GM19099 (cell line): ENCODE measurements around the gene FRMD3.

Experiments
- POLR2A ChIP-seq: IDR thresholded peaks from 3 replicates; pipeline ENCODE4 v1.6.1; 2011; ENCODE audit warnings: low read depth; ENCODE audit not compliant: insufficient read length; ENCODE audit errors: extremely low read depth

Gene FRMD3

GRCh38 chr9:83219154-83219923, 318.9 kb downstream of the FRMD3 start:
- TF ChIP-seq POLR2A: no peak

DNA sequence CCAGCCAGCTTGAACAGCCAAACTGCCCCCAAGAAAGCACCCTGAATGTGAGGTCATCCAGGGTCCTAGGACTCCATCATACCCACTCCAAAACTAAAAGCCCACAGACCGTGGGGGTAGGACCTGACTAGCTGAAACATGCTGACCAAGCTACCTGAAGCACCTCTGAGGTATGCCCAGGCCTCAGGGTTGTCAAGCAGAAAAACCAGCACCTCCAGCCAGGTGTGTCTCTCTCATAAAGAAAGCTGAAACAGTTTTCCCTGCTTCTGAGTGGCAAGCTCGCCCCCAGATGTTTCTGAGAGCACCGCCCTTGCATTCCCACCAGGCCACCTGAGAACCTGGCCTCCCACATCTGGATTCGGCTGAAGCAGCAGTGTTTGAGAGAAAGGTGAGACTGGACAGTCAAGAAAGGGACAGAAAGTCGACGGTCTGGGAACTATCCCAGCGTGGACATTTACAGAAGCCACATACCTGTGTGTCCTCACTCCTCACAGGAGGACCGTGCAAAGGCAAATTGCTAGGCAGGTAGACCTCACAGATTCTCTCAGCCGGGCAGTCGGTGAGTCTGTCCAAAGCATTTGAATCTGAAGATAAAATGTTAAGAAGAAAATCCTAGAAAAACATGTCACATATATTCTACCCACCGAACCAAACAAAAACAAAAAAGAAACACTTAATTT, 319.6 kb downstream of the FRMD3 start:
- no peak for TF ChIP-seq POLR2A

- no peak for TF ChIP-seq POLR2A
These were observed 328.9 kb downstream of the FRMD3 start for GRCh38 chr9:83209188-83209731.

DNA sequence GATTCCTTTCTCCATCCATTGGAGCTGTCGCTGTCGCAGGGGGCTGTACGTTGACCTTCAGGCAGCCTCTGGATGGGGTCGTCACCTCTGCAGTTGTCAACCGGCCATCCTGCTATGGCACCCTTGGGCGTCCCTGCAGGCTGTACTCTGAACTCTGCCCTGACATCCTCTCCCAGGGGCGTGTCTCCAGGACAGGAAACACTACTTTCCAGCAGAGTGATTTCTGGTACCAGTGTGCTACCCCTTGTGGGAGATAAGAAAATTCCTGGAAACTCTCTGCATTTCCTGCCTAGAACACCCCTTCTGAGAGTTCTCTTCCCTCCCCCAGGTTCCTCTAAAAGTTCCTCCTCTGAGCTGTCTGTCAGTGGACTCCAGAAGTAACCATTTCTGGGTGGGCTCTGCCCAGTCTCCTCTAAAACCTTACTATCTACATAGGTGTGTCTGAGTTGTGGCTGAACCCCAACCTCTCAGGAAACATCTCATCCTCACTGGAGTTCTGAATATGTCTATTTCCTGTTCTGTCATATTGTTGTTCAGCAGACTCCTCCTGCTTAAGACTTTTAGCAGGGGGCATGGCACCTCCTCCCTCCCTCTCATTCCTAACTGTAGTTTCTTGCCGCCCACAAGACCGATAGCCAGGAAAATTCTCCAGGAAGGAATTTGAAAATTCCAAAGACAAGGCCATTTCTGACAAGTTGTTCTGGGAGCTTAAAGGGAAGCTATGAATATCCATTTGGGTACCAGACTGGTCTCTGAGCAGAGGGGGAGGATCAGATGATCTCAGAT, 329.9 kb downstream of the FRMD3 start:
- no peak for TF ChIP-seq POLR2A

- TF ChIP-seq POLR2A: no peak
These were observed 334.2 kb downstream of the FRMD3 start for GRCh38 chr9:83204047-83204446.

GRCh38 chr9:83200531-83200930, 337.7 kb downstream of the FRMD3 start:
- TF ChIP-seq POLR2A: no peak

DNA sequence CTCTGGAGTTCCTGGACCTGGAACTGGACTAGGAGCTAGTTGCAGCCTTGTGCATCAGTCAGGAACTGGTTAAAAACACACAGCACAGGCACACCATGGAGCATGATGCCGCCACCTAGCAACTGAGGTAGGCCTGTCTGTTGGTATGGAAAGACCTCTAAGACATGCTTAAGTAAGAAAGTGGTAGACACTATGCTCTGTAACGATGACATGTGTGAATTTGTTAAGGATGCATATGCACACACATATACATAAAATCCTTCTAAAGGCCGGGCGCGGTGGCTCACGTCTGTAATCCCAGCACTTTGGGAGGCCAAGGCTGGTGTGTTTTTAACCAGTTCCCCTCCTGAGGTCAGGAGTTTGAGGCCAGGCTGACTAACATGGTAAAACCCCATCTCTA, 338.4 kb downstream of the FRMD3 start:
- TF ChIP-seq POLR2A: no peak

GRCh38 chr9:83199240-83199639, 339.0 kb downstream of the FRMD3 start:
- TF ChIP-seq POLR2A: no peak

DNA sequence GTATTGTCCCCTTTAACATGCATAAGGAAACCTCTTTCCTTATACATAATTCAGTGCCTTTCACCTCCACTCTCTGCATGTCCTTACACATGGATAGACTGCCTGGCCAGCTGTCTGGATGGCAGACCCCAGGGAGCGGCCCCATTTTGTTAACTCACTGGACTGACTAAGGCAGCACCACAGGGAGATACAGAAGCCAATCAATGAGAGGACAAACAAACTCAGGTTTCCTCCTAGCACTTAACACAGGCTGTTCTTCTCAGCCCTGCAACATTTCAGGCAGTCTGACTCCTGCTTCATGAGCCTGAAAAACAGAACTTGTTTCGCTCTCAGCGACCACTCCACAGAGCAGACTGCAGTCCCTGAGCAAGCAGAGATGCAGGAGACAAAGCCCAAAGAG, 339.8 kb downstream of the FRMD3 start:
- TF ChIP-seq POLR2A: no peak

- no peak for TF ChIP-seq POLR2A
These were observed 340.6 kb downstream of the FRMD3 start for GRCh38 chr9:83197591-83197990.

GRCh38 chr9:83196946-83197345, 341.3 kb downstream of the FRMD3 start:
- TF ChIP-seq POLR2A: no peak
